K562 (cell line): Measurements from ENCODE around the gene FXYD4. TPM values are rescaled to one million over a fixed set of nuclear protein-coding genes. Genes with fewer than 3 reads are reported as not detected.

Source experiments
- CHCHD3 ChIP-seq: fragments of 250-450 bp; sonication (Bioruptor Pico); IDR thresholded peaks from 2 replicates; pipeline ENCODE4 v2.1.2; 2022; ENCODE audit warnings: mild to moderate bottlenecking
- ELF1 ChIP-seq: fragments of 200-800 bp; sonication (Bioruptor generic); IDR thresholded peaks from 2 replicates; pipeline ENCODE4 v1.6.1; 2016; ENCODE audit warnings: missing genetic modification characterization, missing compliant biosample characterization
- HBP1 ChIP-seq: fragments of 450-650 bp; formaldehyde crosslinking; IDR thresholded peaks from 2 replicates; pipeline ENCODE4 v1.4.0; 2022; ENCODE audit warnings: missing genetic modification characterization
- HMBOX1 ChIP-seq: sonication (generic); IDR thresholded peaks from 2 replicates; pipeline ENCODE4 v1.6.1; 2016
- MXI1 ChIP-seq: IDR thresholded peaks from 2 replicates; pipeline ENCODE4 v1.6.1; 2011; ENCODE audit warnings: low read depth, mild to moderate bottlenecking, improper control_type of control experiment, low read length
- NKRF ChIP-seq: fragments of 450-650 bp; IDR thresholded peaks from 2 replicates; pipeline ENCODE4 v1.6.1; 2016; ENCODE audit warnings: borderline replicate concordance
- POLR2G ChIP-seq: fragments of 200-400 bp; formaldehyde crosslinking; IDR thresholded peaks from 2 replicates; pipeline ENCODE4 v1.6.1; 2017; ENCODE audit warnings: low read depth, mild to moderate bottlenecking, antibody characterized with exemption, low read length, moderate library complexity
- POLR2H ChIP-seq: IDR thresholded peaks from 2 replicates; pipeline ENCODE4 v1.6.1; 2016; ENCODE audit warnings: missing genetic modification characterization, low read depth, mild to moderate bottlenecking, control low read depth, missing compliant biosample characterization, moderate library complexity
- RHOXF2B ChIP-seq: fragments of 250-450 bp; sonication (Bioruptor Pico); conservative IDR thresholded peaks from 2 replicates; pipeline ENCODE4 v1.5.1; 2021
- SAFB ChIP-seq: fragments of 200-400 bp; formaldehyde crosslinking; IDR thresholded peaks from 2 replicates; pipeline ENCODE4 v1.6.1; 2017; ENCODE audit warnings: low read depth, low read length, borderline replicate concordance
- ZNF76 ChIP-seq: fragments of 250-450 bp; sonication (Bioruptor Pico); IDR thresholded peaks from 2 replicates; pipeline ENCODE4 v1.4.0; 2020; ENCODE audit warnings: mild to moderate bottlenecking, moderate library complexity, borderline replicate concordance
- polyA plus RNA-seq, 8 experiments: library from polyadenylated mRNA; depleted of rRNA in 4 of 8; stranded (reverse) in 5 of 8; unstranded in 3 of 8; fragments of >200 nt; fragmentation: Nextera tagmentation in 2 of 8; fragmentation: Illumina TruSeq in 1 of 8; extraction: Ambion mirVana in 2 of 8; extraction: Trizol in 1 of 8; gene quantifications; 2 replicates each; pipeline versions ENCODE4 v1.2.1 to v1.2.3, GENCODE V29; 2011 to 2014; ENCODE audit warnings: inconsistent platforms in 1 of 8, missing spikeins in 1 of 8
- total RNA-seq, 7 experiments: library from RNA; depleted of rRNA in 6 of 7; stranded (reverse); fragments of >200 nt in 6 of 7; fragmentation: Illumina TruSeq in 2 of 7; extraction: Trizol in 2 of 7; gene quantifications; 2 replicates each; pipeline versions ENCODE4 v1.2.1 to v1.2.3, GENCODE V29; 2011 to 2021; ENCODE audit warnings: low replicate concordance in 1 of 7
- TF ChIP-seq, protein P1 (sequence below): fragments of 450-650 bp; IDR thresholded peaks from 2 replicates; pipeline ENCODE4 v1.6.1; 2016; ENCODE audit warnings: low read depth, mild to moderate bottlenecking, moderate library complexity
- TF ChIP-seq, protein P2 (sequence below), 2 experiments: fragments of 150-350 bp in 1 of 2; IDR thresholded peaks; 2 replicates each; pipeline ENCODE4 v1.6.1; 2012 to 2016; ENCODE audit warnings: low read depth in 2 of 2, low read length in 2 of 2, mild to moderate bottlenecking in 1 of 2, moderate library complexity in 1 of 2
- TF ChIP-seq, protein P3 (sequence below): IDR thresholded peaks from 2 replicates; pipeline ENCODE4 v1.6.1; 2012; ENCODE audit warnings: low read depth, low read length, improper control_type of control experiment, borderline replicate concordance
- TF ChIP-seq, protein P4 (sequence below): fragments of 450-650 bp; formaldehyde crosslinking; IDR thresholded peaks from 2 replicates; pipeline ENCODE4 v1.4.0; 2020; ENCODE audit warnings: mild to moderate bottlenecking

FXYD4 gene
- total and polyA plus RNA-seq, 9 of the 15 experiments (the other 6 are each of a cell fraction or from before 2014, with no cell fraction given) = not detected

DNA sequence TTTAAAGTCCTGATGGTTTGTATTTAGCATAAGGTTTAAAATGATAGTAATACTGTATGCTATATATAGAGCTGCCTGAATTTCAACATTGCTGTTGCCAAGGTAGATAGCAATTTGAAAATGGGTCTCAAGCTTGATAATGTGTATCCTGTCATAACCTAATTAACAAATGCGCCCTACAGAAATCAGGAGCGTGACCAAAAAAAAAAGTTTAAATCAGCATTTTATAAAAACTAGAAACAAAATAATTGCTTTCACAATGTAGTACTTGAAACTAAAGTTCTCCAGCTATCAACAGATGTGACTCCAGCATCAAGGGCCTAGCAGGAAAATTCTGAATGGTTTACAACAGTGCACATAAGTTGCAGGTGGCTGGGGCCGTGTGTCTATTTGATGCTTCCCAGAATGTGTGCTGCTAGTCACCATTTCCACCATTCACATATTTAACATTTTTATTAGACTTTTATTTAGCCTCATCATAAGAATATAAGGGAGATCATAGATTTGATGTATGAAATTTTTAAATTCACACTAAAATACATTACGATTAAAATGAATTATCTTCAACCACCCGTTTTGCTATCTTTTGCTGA lies 14.1 kb downstream of the FXYD4 start (continued):
- TF ChIP-seq ELF1 (no peak), SAFB (no peak), NKRF (no peak), MXI1 (no peak), POLR2G (peak; percentile 42; the same call in 1 of the 2 replicates), POLR2H (tag) (0 out of 2 replicates have a peak, but pooled peaks have one; percentile 43), CHCHD3 (CRISPR knock-in tag) (no peak), HBP1 (CRISPR knock-in tag) (no peak), ZNF76 (no peak), RHOXF2B (no peak), HMBOX1 (no peak)
- TF ChIP-seq, protein P1, sequence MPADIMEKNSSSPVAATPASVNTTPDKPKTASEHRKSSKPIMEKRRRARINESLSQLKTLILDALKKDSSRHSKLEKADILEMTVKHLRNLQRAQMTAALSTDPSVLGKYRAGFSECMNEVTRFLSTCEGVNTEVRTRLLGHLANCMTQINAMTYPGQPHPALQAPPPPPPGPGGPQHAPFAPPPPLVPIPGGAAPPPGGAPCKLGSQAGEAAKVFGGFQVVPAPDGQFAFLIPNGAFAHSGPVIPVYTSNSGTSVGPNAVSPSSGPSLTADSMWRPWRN = no peak
- TF ChIP-seq, protein P2, sequence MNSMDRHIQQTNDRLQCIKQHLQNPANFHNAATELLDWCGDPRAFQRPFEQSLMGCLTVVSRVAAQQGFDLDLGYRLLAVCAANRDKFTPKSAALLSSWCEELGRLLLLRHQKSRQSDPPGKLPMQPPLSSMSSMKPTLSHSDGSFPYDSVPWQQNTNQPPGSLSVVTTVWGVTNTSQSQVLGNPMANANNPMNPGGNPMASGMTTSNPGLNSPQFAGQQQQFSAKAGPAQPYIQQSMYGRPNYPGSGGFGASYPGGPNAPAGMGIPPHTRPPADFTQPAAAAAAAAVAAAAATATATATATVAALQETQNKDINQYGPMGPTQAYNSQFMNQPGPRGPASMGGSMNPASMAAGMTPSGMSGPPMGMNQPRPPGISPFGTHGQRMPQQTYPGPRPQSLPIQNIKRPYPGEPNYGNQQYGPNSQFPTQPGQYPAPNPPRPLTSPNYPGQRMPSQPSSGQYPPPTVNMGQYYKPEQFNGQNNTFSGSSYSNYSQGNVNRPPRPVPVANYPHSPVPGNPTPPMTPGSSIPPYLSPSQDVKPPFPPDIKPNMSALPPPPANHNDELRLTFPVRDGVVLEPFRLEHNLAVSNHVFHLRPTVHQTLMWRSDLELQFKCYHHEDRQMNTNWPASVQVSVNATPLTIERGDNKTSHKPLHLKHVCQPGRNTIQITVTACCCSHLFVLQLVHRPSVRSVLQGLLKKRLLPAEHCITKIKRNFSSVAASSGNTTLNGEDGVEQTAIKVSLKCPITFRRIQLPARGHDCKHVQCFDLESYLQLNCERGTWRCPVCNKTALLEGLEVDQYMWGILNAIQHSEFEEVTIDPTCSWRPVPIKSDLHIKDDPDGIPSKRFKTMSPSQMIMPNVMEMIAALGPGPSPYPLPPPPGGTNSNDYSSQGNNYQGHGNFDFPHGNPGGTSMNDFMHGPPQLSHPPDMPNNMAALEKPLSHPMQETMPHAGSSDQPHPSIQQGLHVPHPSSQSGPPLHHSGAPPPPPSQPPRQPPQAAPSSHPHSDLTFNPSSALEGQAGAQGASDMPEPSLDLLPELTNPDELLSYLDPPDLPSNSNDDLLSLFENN (IDR thresholded peaks at IDR 0.05; ENCODE audit: low read depth in 2 of 2, low read length in 2 of 2) = no peak
- TF ChIP-seq, protein P3, sequence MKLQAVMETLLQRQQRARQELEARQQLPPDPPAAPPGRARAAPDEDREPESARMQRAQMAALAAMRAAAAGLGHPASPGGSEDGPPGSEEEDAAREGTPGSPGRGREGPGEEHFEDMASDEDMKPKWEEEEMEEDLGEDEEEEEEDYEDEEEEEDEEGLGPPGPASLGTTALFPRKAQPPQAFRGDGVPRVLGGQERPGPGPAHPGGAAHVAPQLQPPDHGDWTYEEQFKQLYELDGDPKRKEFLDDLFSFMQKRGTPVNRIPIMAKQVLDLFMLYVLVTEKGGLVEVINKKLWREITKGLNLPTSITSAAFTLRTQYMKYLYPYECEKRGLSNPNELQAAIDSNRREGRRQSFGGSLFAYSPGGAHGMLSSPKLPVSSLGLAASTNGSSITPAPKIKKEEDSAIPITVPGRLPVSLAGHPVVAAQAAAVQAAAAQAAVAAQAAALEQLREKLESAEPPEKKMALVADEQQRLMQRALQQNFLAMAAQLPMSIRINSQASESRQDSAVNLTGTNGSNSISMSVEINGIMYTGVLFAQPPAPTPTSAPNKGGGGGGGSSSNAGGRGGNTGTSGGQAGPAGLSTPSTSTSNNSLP = no peak
- TF ChIP-seq, protein P4, sequence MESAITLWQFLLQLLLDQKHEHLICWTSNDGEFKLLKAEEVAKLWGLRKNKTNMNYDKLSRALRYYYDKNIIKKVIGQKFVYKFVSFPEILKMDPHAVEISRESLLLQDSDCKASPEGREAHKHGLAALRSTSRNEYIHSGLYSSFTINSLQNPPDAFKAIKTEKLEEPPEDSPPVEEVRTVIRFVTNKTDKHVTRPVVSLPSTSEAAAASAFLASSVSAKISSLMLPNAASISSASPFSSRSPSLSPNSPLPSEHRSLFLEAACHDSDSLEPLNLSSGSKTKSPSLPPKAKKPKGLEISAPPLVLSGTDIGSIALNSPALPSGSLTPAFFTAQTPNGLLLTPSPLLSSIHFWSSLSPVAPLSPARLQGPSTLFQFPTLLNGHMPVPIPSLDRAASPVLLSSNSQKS = peak; percentile 72; the same call in 1 of the 2 replicates
